A549 (cell line): ENCODE results near the gene RYR3.

Experiments
- CTCF ChIP-seq: fragments of >200 bp; sonication (Bioruptor Twin); formaldehyde crosslinking; IDR thresholded peaks from 3 replicates; pipeline ENCODE4 v1.5.1; 2016
- POLR2A ChIP-seq: IDR thresholded peaks from 2 replicates; pipeline ENCODE4 v1.6.1; 2012; ENCODE audit warnings: mild to moderate bottlenecking, low read length

GRCh38 chr15:33848011-33848410 is 537.2 kb downstream of the RYR3 start:
- TF ChIP-seq CTCF = no peak
- no peak for TF ChIP-seq POLR2A
